Large intestine (tissue), 3 donors: Measurements from ENCODE around the gene NCCRP1. TPM values are rescaled to one million over a fixed set of nuclear protein-coding genes. Genes with fewer than 3 reads are reported as not detected.
"Not testable (repeated sequence)": the region's sequence is repeated elsewhere in the genome, so short reads cannot be mapped to it uniquely, and the experiment has no call there.

Experiments
- DNase-seq, 2 donors: peaks; one replicate each; pipeline versions ENCODE4 v3.0.0 to v3.0.0-alpha.2; 2013
- H3K27ac ChIP-seq: one replicate; pipeline ENCODE4 v1.5.1; 2013; ENCODE audit warnings: low read length
- H3K27me3 ChIP-seq: 2 replicates; pipeline ENCODE4 v1.6.1; 2013; ENCODE audit warnings: low read length; ENCODE audit not compliant: control insufficient read depth, insufficient read depth
- H3K36me3 ChIP-seq: 2 replicates; pipeline ENCODE4 v1.6.1; 2013; ENCODE audit warnings: low read length; ENCODE audit not compliant: control insufficient read depth, insufficient read depth
- H3K4me1 ChIP-seq: one replicate; pipeline ENCODE4 v1.6.1; 2013; ENCODE audit warnings: low read length; ENCODE audit not compliant: control insufficient read depth, insufficient read depth
- H3K4me3 ChIP-seq: one replicate; pipeline ENCODE4 v1.5.1; 2013; ENCODE audit warnings: low read length
- H3K9me3 ChIP-seq: one replicate; pipeline ENCODE4 v1.6.1; 2013; ENCODE audit warnings: mild to moderate bottlenecking, low read depth, low read length, moderate library complexity; ENCODE audit not compliant: control insufficient read depth
- WGBS: methylation state at CpG from one replicate; pipeline ENCODE4 v1.1.5; 2013; ENCODE audit warnings: low lambda C conversion rate; ENCODE audit not compliant: insufficient coverage; 5-methylcytosine and 5-hydroxymethylcytosine counted together
- polyA plus RNA-seq: library from polyadenylated mRNA; unstranded; fragments of 120-200 nt; gene quantifications from one replicate; pipeline ENCODE4 v1.2.1, GENCODE V29; 2013

The NCCRP1 gene
- polyA plus RNA-seq, 1 donor, result 0.33 TPM

- no CpG with 5 or more reads among the region's 3 CpGs for WGBS
- no peaks in the 10 kb centered on the region for H3K36me3 ChIP-seq
- H3K4me3 ChIP-seq, result no peak overlapping the region
- no peaks in the 10 kb centered on the region for H3K9me3 ChIP-seq
- no peaks in the 10 kb centered on the region for H3K4me1 ChIP-seq
- H3K27ac ChIP-seq, result no peak overlapping the region
- H3K27me3 ChIP-seq, result peaks cover 4% of the 10 kb centered on the region
- DNase-seq, result no peak
These were observed 28.1 kb downstream of the NCCRP1 start for GRCh38 chr19:39224910-39225309.

- H3K4me3 ChIP-seq, result no peak overlapping the region
- no peaks in the 10 kb centered on the region for H3K4me1 ChIP-seq
- H3K9me3 ChIP-seq, result no peaks in the 10 kb centered on the region
- no CpG with 5 or more reads among the region's 2 CpGs for WGBS
- no peaks in the 10 kb centered on the region for H3K36me3 ChIP-seq
- no peak overlapping the region for H3K27ac ChIP-seq
- H3K27me3 ChIP-seq, result peaks cover 6% of the 10 kb centered on the region
- no peak for DNase-seq
These were observed 33.5 kb downstream of the NCCRP1 start for GRCh38 chr19:39230096-39230764.

- Histone ChIP-seq H3K27me3 (peaks cover 8% of the 10 kb centered on the region), H3K27ac (no peak overlapping the region), H3K4me3 (no peak overlapping the region), H3K36me3 (no peaks in the 10 kb centered on the region), H3K9me3 (no peaks in the 10 kb centered on the region), H3K4me1 (no peaks in the 10 kb centered on the region)
- WGBS, result no CpG with 5 or more reads among the region's 5 CpGs
- DNase-seq, result no peak
These were observed 35.9 kb downstream of the NCCRP1 start for GRCh38 chr19:39232708-39233107.

GRCh38 chr19:39236527-39236926, 39.8 kb downstream of the NCCRP1 start:
- Histone ChIP-seq H3K9me3 (no peaks in the 10 kb centered on the region), H3K4me3 (no peak overlapping the region), H3K27me3 (peaks cover 11% of the 10 kb centered on the region), H3K4me1 (peaks cover 4% of the 10 kb centered on the region), H3K36me3 (no peaks in the 10 kb centered on the region), H3K27ac (no peak overlapping the region)
- no CpG with 5 or more reads among the region's 12 CpGs for WGBS
- DNase-seq, result no peak

GRCh38 chr19:39237200-39238184, 40.7 kb downstream of the NCCRP1 start:
- WGBS, result no CpG with 5 or more reads among the region's 22 CpGs
- DNase-seq, result peak; percentile 73 to 84
- Histone ChIP-seq H3K27ac (no peak overlapping the region), H3K4me3 (no peak overlapping the region), H3K36me3 (no peaks in the 10 kb centered on the region), H3K4me1 (peaks cover 4% of the 10 kb centered on the region), H3K9me3 (no peaks in the 10 kb centered on the region), H3K27me3 (peaks cover 14% of the 10 kb centered on the region)

- H3K27me3 ChIP-seq, result peaks cover 14% of the 10 kb centered on the region
- no peak overlapping the region for H3K4me3 ChIP-seq
- no CpG with 5 or more reads among the region's 6 CpGs for WGBS
- H3K9me3 ChIP-seq, result no peaks in the 10 kb centered on the region
- H3K36me3 ChIP-seq, result no peaks in the 10 kb centered on the region
- H3K4me1 ChIP-seq, result peaks cover 4% of the 10 kb centered on the region
- no peak overlapping the region for H3K27ac ChIP-seq
- DNase-seq, result no peak
These were observed 41.4 kb downstream of the NCCRP1 start for GRCh38 chr19:39238209-39238608.

- WGBS, result no CpG with 5 or more reads among the region's 6 CpGs
- Histone ChIP-seq H3K9me3 (no peaks in the 10 kb centered on the region), H3K4me3 (no peak overlapping the region), H3K36me3 (no peaks in the 10 kb centered on the region), H3K4me1 (peaks cover 4% of the 10 kb centered on the region), H3K27ac (no peak overlapping the region), H3K27me3 (peaks cover 14% of the 10 kb centered on the region)
- no peak for DNase-seq
These were observed 42.2 kb downstream of the NCCRP1 start for GRCh38 chr19:39238944-39239343.

- Histone ChIP-seq H3K9me3 (no peaks in the 10 kb centered on the region), H3K27ac (no peak overlapping the region), H3K36me3 (no peaks in the 10 kb centered on the region), H3K4me1 (peaks cover 4% of the 10 kb centered on the region), H3K27me3 (peaks cover 14% of the 10 kb centered on the region), H3K4me3 (no peak overlapping the region)
- WGBS, result no CpG with 5 or more reads among the region's 7 CpGs
- DNase-seq, result no peak
These were observed 43.7 kb downstream of the NCCRP1 start for GRCh38 chr19:39240421-39240820.

GRCh38 chr19:39243741-39244140, 47.0 kb downstream of the NCCRP1 start:
- peaks cover 11% of the 10 kb centered on the region for H3K4me1 ChIP-seq
- DNase-seq, H3K36me3 ChIP-seq, H3K4me3 ChIP-seq, H3K9me3 ChIP-seq, H3K27ac ChIP-seq: not testable (repeated sequence)
- H3K27me3 ChIP-seq, result peaks cover 30% of the 10 kb centered on the region
- WGBS, result no CpG with 5 or more reads among the region's 13 CpGs

GRCh38 chr19:39244410-39245100, 47.8 kb downstream of the NCCRP1 start, which contains the start of gene IFNL3:
TSS of gene IFNL3 (minus strand) at chr19:39245006. CDS start at chr19:39244967, 39 bp downstream.
- peaks cover 32% of the 10 kb centered on the region for H3K27me3 ChIP-seq
- H3K4me3 ChIP-seq, H3K36me3 ChIP-seq, H3K9me3 ChIP-seq, H3K27ac ChIP-seq, DNase-seq: not testable (repeated sequence)
- no CpG with 5 or more reads among the region's 12 CpGs for WGBS
- peaks cover 11% of the 10 kb centered on the region for H3K4me1 ChIP-seq
